ENCODE measurements around the gene C19orf67.

C19orf67 gene

GRCh38 chr19:14089662-14090508 is 4.3 kb upstream of the C19orf67 start:
- peak; percentile 36; the same call in 1 of the 2 replicates for TF ChIP-seq CTCF (IDR thresholded peaks at IDR 0.05)

- TF ChIP-seq CTCF (IDR thresholded peaks at IDR 0.05): no peak
Observed at GRCh38 chr19:14089412-14089661, 3.8 kb upstream of the C19orf67 start.

- TF ChIP-seq CTCF (IDR thresholded peaks at IDR 0.05): no peak
Observed at GRCh38 chr19:14088634-14089411, 3.2 kb upstream of the C19orf67 start.

- TF ChIP-seq CTCF (IDR thresholded peaks at IDR 0.05): no peak
Observed at GRCh38 chr19:14086098-14086497, 515 bp upstream of the C19orf67 start.

- no peak for TF ChIP-seq CTCF (IDR thresholded peaks at IDR 0.05)
Observed at GRCh38 chr19:14082675-14082960, 3.0 kb downstream of the C19orf67 start.

GRCh38 chr19:14081797-14082674 is 3.5 kb downstream of the C19orf67 start:
- no peak for TF ChIP-seq CTCF (IDR thresholded peaks at IDR 0.05)

- TF ChIP-seq CTCF (IDR thresholded peaks at IDR 0.05): no peak
Observed at GRCh38 chr19:14080887-14081796, 4.4 kb downstream of the C19orf67 start.

Data from LNCAP (cell line).